DND-41 (cell line): Measurements from ENCODE around the gene MGAT4C.

ENCODE experiments used
- EZH2 ChIP-seq: IDR thresholded peaks from 3 replicates; pipeline ENCODE4 v1.6.1; 2012; ENCODE audit warnings: borderline replicate concordance, low read depth, mild to moderate bottlenecking, moderate library complexity, low read length, inconsistent platforms; ENCODE audit not compliant: severe bottlenecking
- TF ChIP-seq, protein P1 (sequence below): IDR thresholded peaks from 2 replicates; pipeline ENCODE4 v1.5.1; 2012; ENCODE audit warnings: borderline replicate concordance, low read length, moderate library complexity, mild to moderate bottlenecking; ENCODE audit not compliant: poor library complexity, severe bottlenecking; ENCODE audit errors: extremely low read depth

DNA sequence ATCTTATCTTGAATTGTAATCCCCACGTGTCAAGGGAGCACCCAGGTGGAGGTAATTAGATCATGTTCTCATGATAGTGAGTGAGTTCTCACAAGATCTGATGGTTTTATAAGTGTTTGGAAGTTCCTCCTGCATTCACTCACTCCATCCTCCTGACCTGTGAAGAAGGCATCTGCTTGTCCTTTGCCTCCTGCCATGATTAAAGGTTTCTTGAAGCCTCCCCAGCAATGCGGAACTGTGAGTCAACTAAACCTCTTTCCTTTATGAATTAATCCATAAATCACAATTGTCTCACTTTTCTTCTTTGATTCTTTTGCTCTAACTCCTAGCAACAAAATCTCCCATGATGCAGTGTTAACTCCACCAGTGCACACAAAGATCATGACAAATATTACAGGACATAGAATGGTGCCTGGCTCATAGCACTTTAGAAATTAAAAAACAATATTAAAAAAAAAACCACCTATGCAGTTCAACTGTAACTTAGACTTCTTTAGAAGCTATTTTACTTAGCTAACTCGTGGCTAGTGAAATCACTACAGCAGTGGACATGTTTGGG, 37.6 kb upstream of the MGAT4C start:
- TF ChIP-seq, protein P1, sequence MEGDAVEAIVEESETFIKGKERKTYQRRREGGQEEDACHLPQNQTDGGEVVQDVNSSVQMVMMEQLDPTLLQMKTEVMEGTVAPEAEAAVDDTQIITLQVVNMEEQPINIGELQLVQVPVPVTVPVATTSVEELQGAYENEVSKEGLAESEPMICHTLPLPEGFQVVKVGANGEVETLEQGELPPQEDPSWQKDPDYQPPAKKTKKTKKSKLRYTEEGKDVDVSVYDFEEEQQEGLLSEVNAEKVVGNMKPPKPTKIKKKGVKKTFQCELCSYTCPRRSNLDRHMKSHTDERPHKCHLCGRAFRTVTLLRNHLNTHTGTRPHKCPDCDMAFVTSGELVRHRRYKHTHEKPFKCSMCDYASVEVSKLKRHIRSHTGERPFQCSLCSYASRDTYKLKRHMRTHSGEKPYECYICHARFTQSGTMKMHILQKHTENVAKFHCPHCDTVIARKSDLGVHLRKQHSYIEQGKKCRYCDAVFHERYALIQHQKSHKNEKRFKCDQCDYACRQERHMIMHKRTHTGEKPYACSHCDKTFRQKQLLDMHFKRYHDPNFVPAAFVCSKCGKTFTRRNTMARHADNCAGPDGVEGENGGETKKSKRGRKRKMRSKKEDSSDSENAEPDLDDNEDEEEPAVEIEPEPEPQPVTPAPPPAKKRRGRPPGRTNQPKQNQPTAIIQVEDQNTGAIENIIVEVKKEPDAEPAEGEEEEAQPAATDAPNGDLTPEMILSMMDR = no peak
- no peak for TF ChIP-seq EZH2
